Right atrium auricular region (tissue), 2 donors: ENCODE data around the gene PLCL1. TPM values are rescaled to one million over a fixed set of nuclear protein-coding genes. Genes with fewer than 3 reads are reported as not detected.

Experiments
- DNase-seq: peaks from one replicate; pipeline ENCODE4 v3.0.0-alpha.2; 2019; ENCODE audit warnings: low spot score
- H3K27ac ChIP-seq, 2 donors: fragments of 200-600 bp; sonication (generic); 1 replicate in 1 of 2; 2 replicates in 1 of 2; pipeline ENCODE4 v1.5.1; 2016 to 2019
- H3K27me3 ChIP-seq, 2 donors: fragments of 200-600 bp; sonication (generic); one replicate each; pipeline versions ENCODE4 v1.5.1 to v1.6.0; 2017 to 2019
- H3K36me3 ChIP-seq: fragments of 200-600 bp; sonication (generic); one replicate; pipeline ENCODE4 v1.5.1; 2016
- H3K4me1 ChIP-seq, 2 donors: fragments of 200-600 bp; sonication (generic); one replicate each; pipeline versions ENCODE4 v1.5.1 to v1.6.0; 2017 to 2019
- H3K4me3 ChIP-seq, 2 donors: fragments of 200-600 bp; sonication (generic); 1 replicate in 1 of 2; 2 replicates in 1 of 2; pipeline ENCODE4 v1.5.1; 2017 to 2019; ENCODE audit warnings: mild to moderate bottlenecking in 1 of 2, moderate library complexity in 1 of 2
- H3K9me3 ChIP-seq, 2 donors: fragments of 200-600 bp; sonication (generic); one replicate each; pipeline ENCODE4 v1.5.1; 2019
- CTCF ChIP-seq, 2 donors: fragments of 200-600 bp; sonication (generic); IDR thresholded peaks; one replicate each; pipeline ENCODE4 v1.5.1; 2019; ENCODE audit warnings: antibody characterized with exemption in 2 of 2
- total RNA-seq, 2 donors: library from RNA; depleted of rRNA; stranded (reverse); fragments of >200 nt; gene quantifications; one replicate each; pipeline ENCODE4 v1.1.0, GENCODE V29; 2016

Gene PLCL1
- total RNA-seq, 2 donors from 2014 or later: 26.8 to 32.0 TPM

DNA sequence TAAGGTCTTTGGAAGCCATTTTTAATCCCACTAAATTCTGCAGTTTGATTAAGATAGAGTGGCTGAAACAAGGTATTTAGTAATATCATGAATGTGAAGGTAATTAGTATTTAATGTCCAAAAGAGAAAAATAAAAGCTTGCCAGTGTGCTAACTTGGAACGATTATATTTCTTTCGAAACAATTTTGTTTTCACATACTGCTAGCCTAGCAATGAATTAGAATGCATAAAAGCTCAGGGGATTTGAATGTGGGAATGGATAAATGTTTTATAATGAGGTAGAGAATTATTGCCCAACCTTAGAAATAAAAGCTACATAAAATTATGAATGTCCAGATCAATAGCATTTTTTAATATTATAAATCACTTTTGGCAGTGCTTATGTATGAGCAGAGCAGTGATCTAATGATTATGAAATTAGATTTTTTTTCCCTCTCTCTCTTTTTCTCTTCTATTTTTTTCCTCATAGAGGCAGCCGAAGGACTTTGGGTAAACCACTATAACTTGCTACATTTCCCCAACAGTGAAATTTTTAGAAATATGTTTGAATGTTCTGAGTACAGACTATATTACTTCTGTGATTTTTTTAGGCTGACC is 75.5 kb downstream of the PLCL1 start:
- Histone ChIP-seq H3K9me3 (no peaks in the 10 kb centered on the region), H3K27me3 (no peaks in the 10 kb centered on the region), H3K4me3 (no peak overlapping the region), H3K4me1 (peaks cover 0 to 31% of the 10 kb centered on the region in 2 donors), H3K36me3 (no peaks in the 10 kb centered on the region), H3K27ac (no peak overlapping the region)
- no peak for TF ChIP-seq CTCF (IDR thresholded peaks at IDR 0.05)
- no peak for DNase-seq

GRCh38 chr2:197883354-197884032 is 79.1 kb downstream of the PLCL1 start:
- Histone ChIP-seq H3K36me3 (no peaks in the 10 kb centered on the region), H3K27me3 (no peaks in the 10 kb centered on the region), H3K9me3 (no peaks in the 10 kb centered on the region), H3K27ac (peak overlapping the region; percentile 43 to 80), H3K4me3 (no peak overlapping the region), H3K4me1 (peaks cover 0 to 23% of the 10 kb centered on the region in 2 donors)
- no peak for TF ChIP-seq CTCF (IDR thresholded peaks at IDR 0.05)
- DNase-seq: no peak

DNA sequence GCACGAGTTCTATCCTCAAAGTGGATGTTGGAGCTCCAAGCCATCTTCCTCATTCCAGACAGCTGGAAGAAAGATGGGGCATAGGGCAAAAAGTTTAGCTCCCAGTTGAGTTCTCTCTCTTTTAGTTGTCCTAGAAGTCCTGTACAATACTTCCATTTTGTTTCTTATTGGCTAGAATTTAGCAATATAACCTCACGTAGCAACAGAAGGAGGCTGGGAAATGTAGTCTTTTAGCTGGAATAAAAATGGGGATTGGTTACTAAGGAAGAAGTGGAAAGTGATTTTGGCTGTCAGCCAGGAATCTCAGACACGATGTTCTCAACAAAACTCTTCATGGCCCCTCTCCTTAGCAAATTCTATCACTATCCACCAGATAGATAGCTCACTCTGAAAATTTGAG is 79.9 kb downstream of the PLCL1 start:
- Histone ChIP-seq H3K9me3 (no peaks in the 10 kb centered on the region), H3K4me1 (peaks cover 0 to 20% of the 10 kb centered on the region in 2 donors), H3K4me3 (no peak overlapping the region), H3K36me3 (no peaks in the 10 kb centered on the region), H3K27ac (peak overlapping the region; percentile 43 to 80), H3K27me3 (no peaks in the 10 kb centered on the region)
- DNase-seq: no peak
- no peak for TF ChIP-seq CTCF (IDR thresholded peaks at IDR 0.05)

- Histone ChIP-seq H3K9me3 (no peaks in the 10 kb centered on the region), H3K36me3 (no peaks in the 10 kb centered on the region), H3K27ac (no peak overlapping the region), H3K4me1 (peaks cover 0 to 25% of the 10 kb centered on the region in 2 donors), H3K27me3 (no peaks in the 10 kb centered on the region), H3K4me3 (no peak overlapping the region)
- DNase-seq: no peak
- no peak for TF ChIP-seq CTCF (IDR thresholded peaks at IDR 0.05)
Observed at GRCh38 chr2:197885126-197885525, 80.7 kb downstream of the PLCL1 start.

GRCh38 chr2:197885587-197885986 is 81.2 kb downstream of the PLCL1 start:
- no peak overlapping the region for H3K4me3 ChIP-seq
- H3K27me3 ChIP-seq: no peaks in the 10 kb centered on the region
- DNase-seq: no peak
- no peaks in the 10 kb centered on the region for H3K36me3 ChIP-seq
- no peak for TF ChIP-seq CTCF (IDR thresholded peaks at IDR 0.05)
- H3K4me1 ChIP-seq: peaks cover 0 to 29% of the 10 kb centered on the region in 2 donors
- no peaks in the 10 kb centered on the region for H3K9me3 ChIP-seq
- no peak overlapping the region for H3K27ac ChIP-seq
